Dermis microvascular lymphatic vessel endothelial cell (primary cell): ENCODE data around the gene HOXA1. TPM values are rescaled to one million over a fixed set of nuclear protein-coding genes. Genes with fewer than 3 reads are reported as not detected.

Experiments
- DNase-seq, 2 donors: peaks; one replicate each; pipeline versions ENCODE4 v3.0.0 to v3.0.0-alpha.2; 2010; ENCODE audit warnings: low read depth in 2 of 2
- total RNA-seq: library from RNA; depleted of rRNA; stranded (reverse); fragments of >200 nt; gene quantifications from 2 replicates; pipeline ENCODE4 v1.2.1, GENCODE V29; 2014

HOXA1 gene
- total RNA-seq, 1 donor from 2014 or later, result 0.51 TPM

- DNase-seq, result no peak
These were observed 2.5 kb downstream of the HOXA1 start for GRCh38 chr7:27093184-27093895.

- DNase-seq, result no peak
These were observed 3.0 kb downstream of the HOXA1 start for GRCh38 chr7:27092819-27093110.

GRCh38 chr7:27091941-27092818, 3.6 kb downstream of the HOXA1 start:
- no peak for DNase-seq

- DNase-seq, result no peak
These were observed 4.7 kb downstream of the HOXA1 start for GRCh38 chr7:27091105-27091504.

GRCh38 chr7:27088002-27088922, 7.5 kb downstream of the HOXA1 start:
- no peak for DNase-seq

- no peak for DNase-seq
These were observed 12.2 kb downstream of the HOXA1 start for GRCh38 chr7:27083646-27084045.

GRCh38 chr7:27082171-27082570, 13.6 kb downstream of the HOXA1 start:
- DNase-seq, result no peak

GRCh38 chr7:27080844-27081436, 14.9 kb downstream of the HOXA1 start:
- no peak for DNase-seq

- no peak for DNase-seq
These were observed 16.4 kb downstream of the HOXA1 start for GRCh38 chr7:27079234-27079975.

GRCh38 chr7:27078616-27079233, 17.1 kb downstream of the HOXA1 start:
- no peak for DNase-seq

GRCh38 chr7:27073076-27073475, 22.7 kb downstream of the HOXA1 start:
- no peak for DNase-seq

- no peak for DNase-seq
These were observed 24.0 kb downstream of the HOXA1 start for GRCh38 chr7:27071622-27072390.

GRCh38 chr7:27068259-27068658, 27.5 kb downstream of the HOXA1 start:
- no peak for DNase-seq

- DNase-seq, result no peak
These were observed 29.7 kb downstream of the HOXA1 start for GRCh38 chr7:27066148-27066547.

- no peak for DNase-seq
These were observed 30.1 kb downstream of the HOXA1 start for GRCh38 chr7:27065709-27066108.

GRCh38 chr7:27064661-27065060, 31.1 kb downstream of the HOXA1 start:
- no peak for DNase-seq

GRCh38 chr7:27064159-27064558, 31.6 kb downstream of the HOXA1 start:
- DNase-seq, result peak; percentile 15 to 16

GRCh38 chr7:27062946-27063345, 32.9 kb downstream of the HOXA1 start:
- DNase-seq, result no peak

- no peak for DNase-seq
These were observed 42.6 kb downstream of the HOXA1 start for GRCh38 chr7:27053153-27053552.

- no peak for DNase-seq
These were observed 44.3 kb downstream of the HOXA1 start for GRCh38 chr7:27051451-27051850.
